Limb (tissue), 2 donors: Measurements from ENCODE around the gene PSTPIP1.

Source experiments
- DNase-seq, 2 donors: peaks; one replicate each; pipeline ENCODE4 v3.0.0-alpha.2; 2016; ENCODE audit errors: extremely low spot score in 2 of 2

PSTPIP1 gene

DNA sequence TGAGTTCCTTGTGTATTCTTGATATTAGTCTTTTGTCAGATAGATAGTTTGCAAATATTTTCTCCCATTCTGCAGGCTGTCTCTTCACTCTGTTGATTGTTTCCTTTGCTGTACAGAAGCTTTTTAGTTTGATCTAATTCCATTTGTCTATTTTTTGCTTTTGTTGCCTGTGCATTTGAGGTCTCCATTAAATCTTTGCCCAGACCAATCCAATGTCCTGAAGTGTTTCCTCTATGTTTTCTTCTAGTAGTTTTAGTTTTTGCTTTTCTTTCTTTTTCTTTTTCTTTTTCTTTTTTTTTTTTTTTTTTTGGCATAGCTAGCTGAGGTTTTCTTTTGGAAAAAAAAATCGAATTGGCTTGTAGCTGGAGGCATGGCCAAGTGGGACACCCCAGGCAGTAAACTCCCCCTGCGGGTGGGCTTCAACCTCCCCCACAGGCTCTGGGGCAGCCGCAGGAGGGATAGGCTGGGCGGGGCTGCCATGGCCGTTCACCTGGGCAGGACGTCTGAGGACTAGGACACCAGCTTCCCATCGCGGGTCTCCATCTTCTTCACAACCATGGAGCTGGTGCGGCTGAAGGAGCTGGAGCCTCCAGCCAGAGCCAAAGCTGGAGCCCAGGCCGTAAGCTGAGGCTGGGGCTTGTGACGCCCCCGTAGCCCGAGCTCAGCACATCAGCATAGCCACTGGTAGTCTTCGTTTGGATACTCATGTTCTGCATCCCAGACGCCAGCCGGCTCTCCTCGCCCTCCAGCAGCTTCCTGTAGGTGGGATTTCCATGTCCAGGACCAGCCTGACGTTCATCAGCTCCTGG is 16.2 kb upstream of the PSTPIP1 start:
- no peak for DNase-seq

DNA sequence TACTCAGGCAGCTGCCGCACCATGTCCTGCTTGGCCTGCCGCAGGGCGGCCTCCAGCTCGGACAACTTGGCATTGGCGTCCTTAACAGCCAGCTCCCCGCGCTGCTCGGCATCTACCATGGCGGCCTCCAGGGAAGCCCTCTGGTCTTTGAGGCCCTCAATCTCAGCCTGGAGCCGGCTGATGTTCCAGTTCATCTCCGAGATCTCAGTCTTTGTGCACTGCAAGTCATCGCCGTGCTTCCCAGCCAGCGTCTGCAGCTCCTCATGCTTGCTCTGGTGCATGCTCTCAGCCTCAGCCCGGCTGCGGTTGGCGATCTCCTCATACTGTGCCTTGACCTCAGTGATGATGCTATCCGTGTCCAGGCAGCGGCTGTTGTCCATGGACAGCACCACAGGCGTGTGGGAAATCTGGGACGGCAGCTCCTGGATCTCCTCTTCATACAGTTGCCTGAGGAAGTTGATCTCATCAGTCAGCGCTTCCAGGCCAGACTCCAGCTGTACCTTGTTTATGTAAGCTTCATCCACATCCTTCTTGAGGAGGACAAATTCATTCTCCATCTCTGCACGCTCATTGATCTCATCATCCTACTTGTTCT is 15.5 kb upstream of the PSTPIP1 start:
- DNase-seq: no peak

GRCh38 chr15:76979996-76980520 is 14.9 kb upstream of the PSTPIP1 start:
- DNase-seq: no peak

DNA sequence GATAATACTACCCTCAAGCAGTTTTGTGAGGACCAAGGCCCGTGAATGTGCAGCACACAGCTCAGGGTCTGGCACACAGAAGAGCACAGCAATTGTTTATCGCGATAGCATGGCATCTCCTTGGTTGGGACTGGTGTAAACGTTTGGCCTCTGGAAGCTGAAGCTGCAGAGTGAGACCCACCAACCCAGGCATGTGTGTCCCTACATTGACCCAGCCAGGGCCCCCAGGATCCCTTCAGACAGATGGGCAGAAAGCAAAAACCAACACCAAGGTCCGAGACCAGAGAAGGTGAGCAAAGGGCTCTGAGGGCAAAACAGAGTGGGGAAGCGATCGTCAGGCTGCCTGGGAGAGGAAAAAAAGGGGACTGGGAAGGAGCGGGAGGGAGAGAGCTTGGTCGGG is 12.6 kb upstream of the PSTPIP1 start:
- DNase-seq: no peak

DNA sequence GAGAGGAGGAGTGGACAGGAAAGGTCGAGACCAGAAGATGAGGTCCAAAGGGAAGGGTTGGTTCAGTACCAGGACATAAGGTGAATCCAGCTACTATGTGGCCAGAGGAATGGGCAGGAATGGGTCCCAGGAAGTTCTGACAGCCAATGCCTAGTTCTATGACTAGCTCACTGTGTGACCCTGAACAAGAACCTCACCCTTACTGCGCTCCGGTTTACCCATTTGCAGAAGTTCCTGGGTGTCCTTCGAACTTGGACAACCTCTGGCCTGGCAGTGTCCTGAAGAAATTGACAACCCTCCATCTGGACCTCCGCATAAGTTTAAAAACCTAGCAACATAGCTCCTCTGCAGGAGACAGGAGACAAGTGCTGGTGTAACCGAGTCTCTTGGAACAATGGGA is 12.2 kb upstream of the PSTPIP1 start:
- DNase-seq: no peak

DNA sequence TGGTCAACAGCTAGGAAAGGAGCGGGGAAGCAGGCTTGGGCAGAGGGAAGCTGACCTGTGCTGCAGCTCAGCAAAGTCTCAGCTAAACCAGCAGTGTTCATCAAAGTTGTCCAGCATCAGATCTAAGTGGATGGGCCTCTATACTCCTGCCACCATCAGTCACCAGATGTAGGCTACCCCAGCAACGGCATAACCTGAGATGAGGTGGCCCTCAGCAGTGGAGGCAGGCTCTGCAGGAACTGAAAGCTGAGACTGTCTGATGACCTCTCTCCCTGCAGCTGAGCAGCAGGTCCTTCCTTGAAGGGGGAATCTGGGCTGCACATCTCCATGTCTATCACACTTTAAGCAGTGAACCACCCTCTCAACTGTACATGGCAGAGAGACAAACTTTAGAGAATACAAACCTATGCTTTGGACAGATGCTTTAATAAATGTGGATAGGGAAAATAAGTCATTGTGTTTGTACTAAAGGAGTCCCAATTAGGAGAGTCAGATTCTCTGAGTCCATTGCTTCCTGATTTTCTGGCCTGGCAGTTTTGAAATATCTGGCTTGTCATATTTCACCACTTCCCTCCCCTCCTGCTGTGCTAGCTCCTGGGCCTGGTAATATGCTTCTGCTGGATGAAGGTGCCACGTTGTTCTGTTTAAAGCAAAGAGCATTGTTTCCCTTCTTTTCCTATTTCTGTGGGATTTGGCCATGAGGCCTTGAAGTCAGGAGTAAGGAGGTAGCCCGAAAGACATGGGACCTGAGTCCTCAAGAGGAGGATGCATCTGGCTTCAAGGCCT is 11.1 kb upstream of the PSTPIP1 start:
- no peak for DNase-seq

GRCh38 chr15:76986743-76987142 is 8.2 kb upstream of the PSTPIP1 start:
- no peak for DNase-seq

- DNase-seq: no peak
Observed at GRCh38 chr15:76987276-76987675, 7.7 kb upstream of the PSTPIP1 start.

DNA sequence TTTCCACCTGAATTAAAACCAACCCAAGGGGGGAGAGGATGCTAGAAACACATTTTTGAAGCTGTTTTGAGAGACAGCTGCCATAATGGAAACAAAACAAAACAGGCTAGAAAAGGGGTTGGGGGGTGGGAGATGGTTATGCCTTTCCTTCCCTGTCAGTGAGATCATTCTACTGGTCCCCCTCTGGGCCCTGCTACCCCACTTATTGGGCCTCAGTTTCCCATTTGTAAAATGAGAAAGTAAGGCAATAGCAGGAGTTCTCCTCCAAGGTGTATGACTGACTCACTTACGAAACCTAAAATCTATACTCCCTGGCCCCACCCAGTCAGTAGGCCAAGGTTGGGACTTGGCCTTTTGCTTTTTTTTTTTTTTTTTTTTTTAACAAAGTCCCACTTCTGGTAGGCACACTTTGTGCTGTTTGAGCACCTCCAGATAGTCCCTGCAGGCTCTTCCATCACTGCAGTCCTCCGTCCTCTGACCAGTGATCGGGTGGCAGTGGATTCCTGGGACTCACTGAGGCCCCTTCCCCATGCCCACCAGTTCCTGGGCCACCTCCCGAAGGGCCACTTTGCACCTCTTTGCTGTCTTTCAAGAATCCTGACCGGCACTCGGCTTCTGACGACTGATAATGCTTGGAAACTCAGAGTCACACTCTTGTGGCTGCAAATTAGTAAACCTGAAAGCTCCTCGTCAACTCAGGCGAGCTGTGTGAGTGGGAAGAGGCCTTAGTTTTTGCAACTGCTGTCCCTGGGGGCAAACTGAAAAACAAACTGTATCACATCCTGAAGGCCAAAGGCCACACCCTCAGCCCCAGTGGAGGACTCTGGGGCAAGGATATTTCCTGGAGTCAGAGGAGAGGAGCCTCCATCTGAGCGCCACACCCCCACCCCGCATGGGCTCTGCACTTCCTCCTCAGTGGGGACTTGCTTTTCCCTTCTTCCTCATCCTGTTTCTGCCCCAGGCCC is 6.7 kb upstream of the PSTPIP1 start:
- DNase-seq: no peak

DNA sequence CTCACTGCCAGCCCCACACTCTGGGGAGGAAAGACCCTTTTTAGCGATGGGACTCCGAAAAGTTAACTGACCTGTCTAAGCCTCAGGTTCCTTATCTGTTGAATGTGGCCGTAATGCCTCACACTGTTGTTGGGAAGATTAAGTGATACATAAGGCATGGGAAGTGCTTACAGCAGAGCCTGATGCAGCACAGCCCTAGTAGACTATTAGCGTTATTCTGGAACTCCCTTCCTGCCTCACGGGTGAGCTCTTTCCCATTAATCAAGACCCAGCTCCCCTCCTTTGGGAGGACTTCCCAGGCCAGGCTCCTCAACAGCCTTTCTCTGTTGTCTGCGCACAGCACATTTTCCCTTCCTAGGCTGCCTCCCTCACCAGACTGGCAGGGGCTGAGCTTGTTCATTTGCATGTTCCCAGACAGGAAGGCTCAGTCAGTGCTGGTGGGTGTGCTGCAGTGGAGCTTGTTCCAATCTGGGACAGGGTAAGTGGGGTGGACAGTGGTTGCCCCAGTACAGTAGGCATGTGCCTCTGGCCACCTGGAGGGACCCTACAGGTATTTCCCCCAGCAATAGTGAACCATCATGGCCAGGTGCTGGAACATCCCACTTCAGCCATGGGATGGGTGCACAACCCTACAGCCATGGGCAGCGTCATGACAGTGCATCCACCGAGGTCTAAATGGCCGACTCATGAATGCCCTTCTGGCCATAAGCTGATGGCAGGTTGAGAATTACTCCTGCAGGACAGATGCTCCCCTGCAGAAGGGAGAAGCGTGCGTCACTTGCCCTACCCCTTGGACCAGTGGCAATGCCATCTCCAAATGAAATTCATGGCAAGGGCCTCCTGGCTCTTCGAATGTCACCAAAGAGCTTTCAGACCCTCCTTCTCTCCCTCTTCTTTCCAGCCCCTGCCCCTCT is 5.8 kb upstream of the PSTPIP1 start:
- DNase-seq: no peak

- no peak for DNase-seq
Observed at GRCh38 chr15:76991048-76991447, 3.9 kb upstream of the PSTPIP1 start.

DNA sequence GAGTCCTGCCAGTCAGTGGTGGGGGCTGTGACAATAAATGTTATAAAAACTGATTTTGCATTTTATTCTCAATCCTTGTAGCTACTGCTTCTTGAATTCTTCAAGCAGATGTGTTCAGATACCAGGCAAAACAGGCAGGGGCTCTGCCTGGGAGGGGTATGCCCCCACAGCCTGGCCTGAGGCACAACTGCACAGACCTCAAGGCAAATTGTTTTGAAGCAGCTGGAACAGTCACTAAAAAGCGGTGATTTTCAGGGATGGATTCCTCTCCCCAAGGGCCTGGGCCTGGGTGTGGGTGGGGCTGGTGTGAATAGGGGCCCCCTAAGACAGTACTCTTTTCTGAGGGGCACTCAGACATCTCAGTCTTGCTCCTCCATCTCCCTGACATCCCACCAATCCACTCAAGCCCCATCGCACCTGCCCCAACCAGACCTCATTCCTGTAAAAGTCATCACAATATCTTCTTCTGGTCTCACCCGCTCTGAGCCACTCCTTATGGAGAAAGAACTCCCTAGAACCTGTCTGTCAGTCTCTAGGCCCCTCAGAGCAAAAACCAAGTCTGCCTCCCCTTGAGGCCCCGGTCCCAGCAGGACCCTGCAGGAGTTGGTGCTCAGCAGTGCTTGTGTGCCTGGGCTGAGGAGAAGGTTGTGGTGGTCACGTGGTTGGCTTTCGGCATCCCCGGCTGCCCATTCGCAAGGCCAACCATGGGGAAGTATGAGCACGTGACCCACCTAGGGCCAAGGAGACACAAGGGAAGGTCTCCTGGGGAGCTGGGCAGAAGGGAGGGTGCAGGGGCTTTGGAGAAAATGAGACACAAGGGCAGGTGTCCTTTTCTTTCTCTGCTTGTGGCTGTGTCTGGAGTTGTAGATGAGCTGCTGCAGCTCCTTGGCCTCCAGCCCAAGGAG is 2.9 kb upstream of the PSTPIP1 start:
- DNase-seq: no peak

DNA sequence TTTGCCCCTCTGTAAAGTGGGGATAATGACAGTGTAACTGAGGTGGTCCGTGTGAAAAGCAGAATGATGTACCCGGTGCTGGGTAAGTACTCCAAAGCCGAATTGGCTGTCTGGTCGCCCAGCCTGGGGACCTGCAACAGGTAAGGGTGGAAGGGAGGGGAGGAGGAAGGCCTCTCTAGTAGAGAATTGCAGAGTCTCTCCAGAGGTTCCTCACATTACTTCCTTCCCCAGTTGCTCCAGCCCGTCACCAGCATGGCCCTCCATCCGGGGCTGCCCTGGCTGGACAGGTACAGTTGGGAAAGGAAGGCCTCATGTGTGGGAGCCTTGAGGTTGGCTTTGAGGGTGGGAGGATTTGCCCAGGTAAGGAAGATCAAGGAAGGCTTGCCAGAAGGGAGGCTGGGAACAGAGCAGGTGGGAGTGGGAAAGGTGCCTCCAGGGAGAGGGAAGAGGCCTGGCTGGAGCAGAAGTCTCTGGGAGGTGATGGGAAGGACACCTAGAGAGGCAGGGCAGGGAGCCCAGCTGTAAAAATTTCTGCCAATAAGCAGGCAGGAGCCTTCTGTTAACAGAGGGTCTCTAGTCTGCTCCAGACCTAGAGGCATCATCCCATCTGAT is 1.7 kb upstream of the PSTPIP1 start:
- peak in 1 of 2 donors; percentile 22 for DNase-seq

DNA sequence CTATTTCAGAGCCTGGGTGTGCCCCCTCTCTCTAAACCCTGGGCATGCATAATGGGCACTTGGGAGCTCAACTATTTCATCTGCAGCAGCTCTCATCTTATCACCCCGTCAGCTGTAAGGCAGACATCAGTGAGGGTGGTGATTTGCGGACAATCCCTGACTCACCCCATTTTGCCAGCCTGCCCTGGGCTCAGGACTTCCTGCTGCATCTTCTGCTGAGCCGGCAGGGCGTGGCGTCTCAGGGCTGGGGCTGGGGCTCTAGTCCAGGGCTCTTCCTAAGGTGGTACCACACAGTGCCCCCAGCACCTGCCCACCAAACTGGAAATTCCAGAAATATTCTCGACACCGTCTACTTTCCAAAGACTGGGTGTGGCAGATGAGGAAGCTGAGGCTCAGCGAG is 925 bp upstream of the PSTPIP1 start:
- no peak for DNase-seq

GRCh38 chr15:76994496-76994895 is 430 bp upstream of the PSTPIP1 start:
- no peak for DNase-seq

DNA sequence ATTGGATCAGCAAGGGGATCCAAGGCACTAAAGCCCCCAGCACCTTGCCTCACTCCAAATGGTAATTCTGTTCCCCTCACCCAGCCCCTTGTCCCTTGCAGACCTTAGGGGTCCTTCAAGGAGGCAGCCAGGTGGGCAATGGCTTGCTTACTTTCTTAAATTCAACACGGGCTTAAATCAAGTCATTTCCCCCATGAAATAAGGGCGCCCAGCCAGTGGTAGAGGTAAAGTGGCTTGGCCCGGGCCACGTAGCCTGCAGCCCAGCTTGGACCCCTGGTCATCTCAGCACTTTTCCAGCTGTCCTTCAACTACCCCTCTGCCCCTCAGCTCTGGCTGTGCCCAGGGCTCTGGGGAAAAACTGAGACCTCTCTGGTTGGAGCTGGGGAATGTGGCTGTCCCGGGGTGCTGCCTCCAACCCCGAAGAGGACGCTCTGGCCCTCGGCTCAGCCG is 1.2 kb downstream of the PSTPIP1 start:
- DNase-seq: no peak

DNA sequence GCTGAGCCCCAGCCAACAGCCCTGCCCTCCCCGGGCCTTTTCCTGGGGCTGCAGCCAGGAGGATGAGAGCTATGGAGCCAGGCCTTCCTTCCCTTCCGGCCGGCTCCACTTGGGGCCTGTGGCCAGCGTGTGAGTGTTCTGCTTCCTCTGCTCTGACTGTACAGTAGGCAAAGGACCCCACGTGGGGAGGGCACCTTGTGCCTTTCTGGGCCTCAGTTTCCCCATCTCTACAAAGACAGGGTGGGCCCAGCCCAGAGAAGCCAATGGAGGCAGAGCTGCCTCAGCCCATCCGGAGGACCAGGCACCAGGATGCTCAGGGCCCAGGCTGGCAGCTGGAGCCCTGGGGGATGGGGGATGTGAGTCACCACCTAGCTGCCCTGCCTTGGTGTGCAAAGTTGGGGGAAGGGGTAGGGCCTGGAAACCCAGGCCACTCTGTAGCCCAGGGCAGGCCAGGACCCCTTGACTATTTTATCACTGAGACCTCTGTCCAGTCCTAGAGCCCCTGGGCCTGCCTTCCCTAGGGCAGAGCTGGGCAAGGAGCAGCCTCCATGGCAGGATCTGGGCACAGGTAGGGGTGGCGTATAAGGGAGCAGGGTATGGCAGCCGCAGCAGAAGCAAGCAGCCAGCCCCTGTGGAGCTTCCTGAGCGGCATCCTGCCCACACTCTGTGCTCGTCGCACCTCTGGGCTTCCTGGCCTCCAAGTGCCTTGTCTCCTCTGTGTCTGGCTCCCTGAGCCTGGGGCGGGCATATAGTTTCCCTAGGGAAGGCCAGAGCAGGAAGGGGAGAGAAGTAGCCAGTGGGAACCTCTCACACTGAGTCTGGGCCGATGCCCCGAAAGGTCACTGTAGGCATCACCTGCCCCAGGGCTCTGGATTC is 1.8 kb downstream of the PSTPIP1 start:
- no peak for DNase-seq
